ENCODE measurements around the gene PERP.
"Not testable (repeated sequence)": the region's sequence is repeated elsewhere in the genome, so short reads cannot be mapped to it uniquely, and the experiment has no call there.

The PERP gene

GRCh38 chr6:138107078-138107751, at the start of gene PERP:
Gene PERP, minus strand, starts transcription at chr6:138107419. Its CDS starts 79 bp downstream, at chr6:138107340.
- DNase-seq (ENCODE audit: low read depth in 2 of 2), result peak; percentile 49 to 61

GRCh38 chr6:138155443-138155842, 48.2 kb upstream of the PERP start:
- no peak for DNase-seq (ENCODE audit: low read depth in 2 of 2)

GRCh38 chr6:138146544-138146943, 39.3 kb upstream of the PERP start:
- DNase-seq (ENCODE audit: low read depth in 2 of 2), result no peak

- no peak for DNase-seq (ENCODE audit: low read depth in 2 of 2)
These were observed 38.2 kb upstream of the PERP start for GRCh38 chr6:138145402-138145801.

- no peak for DNase-seq (ENCODE audit: low read depth in 2 of 2)
These were observed 35.6 kb upstream of the PERP start for GRCh38 chr6:138142806-138143205.

GRCh38 chr6:138129190-138129589, 22.0 kb upstream of the PERP start:
- no peak for DNase-seq (ENCODE audit: low read depth in 2 of 2)

- DNase-seq (ENCODE audit: low read depth in 2 of 2), result no peak
These were observed 20.9 kb upstream of the PERP start for GRCh38 chr6:138128096-138128495.

GRCh38 chr6:138124096-138124495, 16.9 kb upstream of the PERP start:
- no peak for DNase-seq (ENCODE audit: low read depth in 2 of 2)

- DNase-seq (ENCODE audit: low read depth in 2 of 2), result no peak
These were observed 12.8 kb upstream of the PERP start for GRCh38 chr6:138119976-138120375.

- DNase-seq (ENCODE audit: low read depth in 2 of 2), result not testable (repeated sequence)
These were observed 12.0 kb upstream of the PERP start for GRCh38 chr6:138119229-138119628.

GRCh38 chr6:138117376-138117914, 10.2 kb upstream of the PERP start:
- no peak for DNase-seq (ENCODE audit: low read depth in 2 of 2)

- DNase-seq (ENCODE audit: low read depth in 2 of 2), result no peak
These were observed 9.4 kb upstream of the PERP start for GRCh38 chr6:138116661-138116999.

GRCh38 chr6:138115877-138116660, 8.8 kb upstream of the PERP start:
- peak in 1 of 2 donors; percentile 36 for DNase-seq (ENCODE audit: low read depth in 2 of 2)

GRCh38 chr6:138115201-138115600, 8.0 kb upstream of the PERP start:
- no peak for DNase-seq (ENCODE audit: low read depth in 2 of 2)

- DNase-seq (ENCODE audit: low read depth in 2 of 2), result no peak
These were observed 6.5 kb upstream of the PERP start for GRCh38 chr6:138113588-138114210.

GRCh38 chr6:138110229-138110628, 3.0 kb upstream of the PERP start:
- DNase-seq (ENCODE audit: low read depth in 2 of 2), result no peak

- DNase-seq (ENCODE audit: low read depth in 2 of 2), result peak; percentile 74 to 78
These were observed 2.1 kb upstream of the PERP start for GRCh38 chr6:138109042-138109997.

GRCh38 chr6:138107752-138108592, 753 bp upstream of the PERP start:
- no peak for DNase-seq (ENCODE audit: low read depth in 2 of 2)

GRCh38 chr6:138106665-138107077, 548 bp downstream of the PERP start:
- no peak for DNase-seq (ENCODE audit: low read depth in 2 of 2)

- no peak for DNase-seq (ENCODE audit: low read depth in 2 of 2)
These were observed 1.1 kb downstream of the PERP start for GRCh38 chr6:138105880-138106664.

Data from activated CD4-positive, alpha-beta T cell treated with anti-CD3 and anti-CD28 coated beads for 24 hours (primary cell).